CD4-positive, alpha-beta T cell treated with Interferon alpha-2 for 1 hour (primary cell): ENCODE results near the gene WSB1.
"Not testable (repeated sequence)": the region's sequence is repeated elsewhere in the genome, so short reads cannot be mapped to it uniquely, and the experiment has no call there.

Experiments
- DNase-seq, 2 donors: peaks; one replicate each; pipeline ENCODE4 v3.0.0-alpha.2; 2020 to 2022

WSB1 gene

GRCh38 chr17:27293898-27294688 lies at the start of gene WSB1:
TSS of gene WSB1 (plus strand) at chr17:27294114. CDS start at chr17:27294396, 282 bp downstream.
- DNase-seq, result peak; percentile 93 to 94

GRCh38 chr17:27244491-27245223 lies 49.3 kb upstream of the WSB1 start:
- peak; percentile 27 to 60 for DNase-seq

GRCh38 chr17:27245230-27245696 lies 48.7 kb upstream of the WSB1 start:
- DNase-seq, result peak; percentile 43 to 72

GRCh38 chr17:27246537-27246936 lies 47.4 kb upstream of the WSB1 start:
- no peak for DNase-seq

- no peak for DNase-seq
Observed at GRCh38 chr17:27247071-27247957, 46.6 kb upstream of the WSB1 start.

- no peak for DNase-seq
Observed at GRCh38 chr17:27247958-27248342, 46.0 kb upstream of the WSB1 start.

- DNase-seq, result not testable (repeated sequence)
Observed at GRCh38 chr17:27250791-27251190, 43.1 kb upstream of the WSB1 start.

GRCh38 chr17:27254802-27255201 lies 39.1 kb upstream of the WSB1 start:
- not testable (repeated sequence) for DNase-seq

GRCh38 chr17:27256225-27257030 lies 37.5 kb upstream of the WSB1 start:
- DNase-seq, result no peak

GRCh38 chr17:27257031-27257357 lies 36.9 kb upstream of the WSB1 start:
- no peak for DNase-seq

GRCh38 chr17:27259356-27259755 lies 34.6 kb upstream of the WSB1 start:
- no peak for DNase-seq

- no peak for DNase-seq
Observed at GRCh38 chr17:27263386-27263785, 30.5 kb upstream of the WSB1 start.

GRCh38 chr17:27264068-27264812 lies 29.7 kb upstream of the WSB1 start:
- DNase-seq, result no peak

- no peak for DNase-seq
Observed at GRCh38 chr17:27265333-27265732, 28.6 kb upstream of the WSB1 start.

GRCh38 chr17:27266228-27266627 lies 27.7 kb upstream of the WSB1 start:
- no peak for DNase-seq

- DNase-seq, result no peak
Observed at GRCh38 chr17:27268394-27269085, 25.4 kb upstream of the WSB1 start.

- DNase-seq, result no peak
Observed at GRCh38 chr17:27269201-27269600, 24.7 kb upstream of the WSB1 start.

- DNase-seq, result no peak
Observed at GRCh38 chr17:27269974-27270373, 23.9 kb upstream of the WSB1 start.

GRCh38 chr17:27276653-27277156 lies 17.2 kb upstream of the WSB1 start:
- DNase-seq, result no peak

- not testable (repeated sequence) for DNase-seq
Observed at GRCh38 chr17:27279132-27279531, 14.8 kb upstream of the WSB1 start.

GRCh38 chr17:27280527-27280926 lies 13.4 kb upstream of the WSB1 start:
- DNase-seq, result no peak
